OCI-LY7 (cell line): Measurements from ENCODE around the gene RPL6.

Source experiments
- EZH2phosphoT487 ChIP-seq: fragments of 200-600 bp; sonication (generic); IDR thresholded peaks from 2 replicates; pipeline ENCODE4 v1.6.1; 2018; ENCODE audit warnings: low read depth, borderline replicate concordance, mild to moderate bottlenecking, mixed run types, antibody characterized with exemption, low read length, moderate library complexity, mixed read lengths
- TF ChIP-seq, protein P1 (sequence below): fragments of 200-600 bp; sonication (generic); conservative IDR thresholded peaks from 2 replicates; pipeline ENCODE4 v1.5.1; 2014; ENCODE audit warnings: mild to moderate bottlenecking, antibody characterized with exemption, low read length, moderate library complexity, mixed read lengths

DNA sequence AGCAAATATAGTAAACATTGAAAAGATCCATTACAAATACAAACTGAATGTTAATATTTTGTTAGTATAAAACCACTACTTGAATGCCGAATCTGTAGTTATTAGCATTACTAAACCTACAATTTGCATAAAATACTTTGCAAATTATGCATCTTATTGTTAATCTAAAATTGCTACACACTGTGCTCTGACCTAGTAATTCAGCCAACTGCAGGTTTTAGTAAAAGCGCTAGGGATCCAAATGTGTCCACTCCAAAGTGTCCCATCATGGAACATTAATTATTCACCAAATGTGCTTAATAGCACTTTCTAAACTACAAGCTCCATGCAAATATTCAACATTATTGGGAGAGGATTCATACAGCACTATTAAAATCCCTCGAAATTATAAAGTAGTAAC lies 41.4 kb downstream of the RPL6 start:
- TF ChIP-seq, protein P1, sequence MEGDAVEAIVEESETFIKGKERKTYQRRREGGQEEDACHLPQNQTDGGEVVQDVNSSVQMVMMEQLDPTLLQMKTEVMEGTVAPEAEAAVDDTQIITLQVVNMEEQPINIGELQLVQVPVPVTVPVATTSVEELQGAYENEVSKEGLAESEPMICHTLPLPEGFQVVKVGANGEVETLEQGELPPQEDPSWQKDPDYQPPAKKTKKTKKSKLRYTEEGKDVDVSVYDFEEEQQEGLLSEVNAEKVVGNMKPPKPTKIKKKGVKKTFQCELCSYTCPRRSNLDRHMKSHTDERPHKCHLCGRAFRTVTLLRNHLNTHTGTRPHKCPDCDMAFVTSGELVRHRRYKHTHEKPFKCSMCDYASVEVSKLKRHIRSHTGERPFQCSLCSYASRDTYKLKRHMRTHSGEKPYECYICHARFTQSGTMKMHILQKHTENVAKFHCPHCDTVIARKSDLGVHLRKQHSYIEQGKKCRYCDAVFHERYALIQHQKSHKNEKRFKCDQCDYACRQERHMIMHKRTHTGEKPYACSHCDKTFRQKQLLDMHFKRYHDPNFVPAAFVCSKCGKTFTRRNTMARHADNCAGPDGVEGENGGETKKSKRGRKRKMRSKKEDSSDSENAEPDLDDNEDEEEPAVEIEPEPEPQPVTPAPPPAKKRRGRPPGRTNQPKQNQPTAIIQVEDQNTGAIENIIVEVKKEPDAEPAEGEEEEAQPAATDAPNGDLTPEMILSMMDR, result no peak
- no peak for TF ChIP-seq EZH2phosphoT487
